ENCODE data around the gene CYP46A1.

Gene CYP46A1

DNA sequence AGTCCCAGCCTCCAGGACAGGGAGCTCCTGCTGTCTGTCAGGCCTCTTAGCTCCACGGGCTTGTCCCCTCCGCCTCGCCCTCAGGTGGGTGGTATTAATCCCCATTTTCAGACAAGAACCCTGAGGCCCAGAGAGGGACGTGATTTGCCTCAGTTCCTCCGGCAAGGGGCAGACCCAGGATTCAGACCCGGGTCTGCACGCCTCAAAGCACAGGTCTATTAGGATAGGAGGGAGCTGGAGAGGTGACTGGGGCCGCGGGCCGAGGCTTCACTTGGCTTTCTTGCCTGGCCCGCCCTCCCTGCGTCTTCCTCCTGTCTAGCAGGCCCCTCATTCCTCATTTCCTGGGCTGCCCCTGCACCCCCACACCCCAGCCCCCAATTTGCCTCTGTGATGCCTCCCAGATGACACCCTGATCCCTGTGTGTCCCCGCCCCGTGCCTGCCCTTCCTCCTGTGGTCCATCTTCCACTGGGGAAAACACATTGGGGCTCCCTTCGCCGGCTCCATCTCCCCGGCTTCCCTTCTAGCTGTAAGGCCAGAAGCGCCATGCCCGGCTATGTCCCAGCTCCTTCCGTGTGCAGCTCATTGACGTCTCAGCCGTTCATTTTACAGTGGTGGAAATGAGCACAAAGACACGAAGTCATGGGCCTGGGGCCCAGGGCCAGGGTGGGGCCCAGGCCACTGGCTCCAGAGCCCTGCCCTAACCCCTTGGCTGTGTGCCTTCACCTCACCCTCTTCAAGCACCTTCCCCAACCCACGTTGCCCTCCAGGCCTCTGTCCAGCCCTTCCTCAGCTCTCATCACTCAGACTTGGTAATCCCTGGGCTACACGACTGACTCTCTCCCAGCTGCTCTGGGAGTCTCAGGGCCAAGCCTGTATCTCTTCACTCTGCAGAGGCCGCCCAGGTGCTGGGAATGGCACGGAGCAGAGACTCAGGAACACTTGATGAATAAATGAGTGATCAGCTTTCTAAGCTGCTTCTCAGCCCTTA, 15.5 kb upstream of the CYP46A1 start:
- H3K4me3 Mint-ChIP-seq = no peak overlapping the region
- TF ChIP-seq, protein P1, sequence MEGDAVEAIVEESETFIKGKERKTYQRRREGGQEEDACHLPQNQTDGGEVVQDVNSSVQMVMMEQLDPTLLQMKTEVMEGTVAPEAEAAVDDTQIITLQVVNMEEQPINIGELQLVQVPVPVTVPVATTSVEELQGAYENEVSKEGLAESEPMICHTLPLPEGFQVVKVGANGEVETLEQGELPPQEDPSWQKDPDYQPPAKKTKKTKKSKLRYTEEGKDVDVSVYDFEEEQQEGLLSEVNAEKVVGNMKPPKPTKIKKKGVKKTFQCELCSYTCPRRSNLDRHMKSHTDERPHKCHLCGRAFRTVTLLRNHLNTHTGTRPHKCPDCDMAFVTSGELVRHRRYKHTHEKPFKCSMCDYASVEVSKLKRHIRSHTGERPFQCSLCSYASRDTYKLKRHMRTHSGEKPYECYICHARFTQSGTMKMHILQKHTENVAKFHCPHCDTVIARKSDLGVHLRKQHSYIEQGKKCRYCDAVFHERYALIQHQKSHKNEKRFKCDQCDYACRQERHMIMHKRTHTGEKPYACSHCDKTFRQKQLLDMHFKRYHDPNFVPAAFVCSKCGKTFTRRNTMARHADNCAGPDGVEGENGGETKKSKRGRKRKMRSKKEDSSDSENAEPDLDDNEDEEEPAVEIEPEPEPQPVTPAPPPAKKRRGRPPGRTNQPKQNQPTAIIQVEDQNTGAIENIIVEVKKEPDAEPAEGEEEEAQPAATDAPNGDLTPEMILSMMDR (IDR thresholded peaks at IDR 0.05; ENCODE audit: unreplicated experiment in 3 of 3) = no peak
- no peaks in the 10 kb centered on the region for H3K36me3 Mint-ChIP-seq (ENCODE audit: low read depth)
- no peaks in the 10 kb centered on the region for H3K9me3 Mint-ChIP-seq
- peaks cover 4% of the 10 kb centered on the region for H3K27me3 Mint-ChIP-seq (ENCODE audit: low read depth)
- peaks cover 16% of the 10 kb centered on the region for H3K4me1 Mint-ChIP-seq
- no peak overlapping the region for H3K27ac Mint-ChIP-seq

DNA sequence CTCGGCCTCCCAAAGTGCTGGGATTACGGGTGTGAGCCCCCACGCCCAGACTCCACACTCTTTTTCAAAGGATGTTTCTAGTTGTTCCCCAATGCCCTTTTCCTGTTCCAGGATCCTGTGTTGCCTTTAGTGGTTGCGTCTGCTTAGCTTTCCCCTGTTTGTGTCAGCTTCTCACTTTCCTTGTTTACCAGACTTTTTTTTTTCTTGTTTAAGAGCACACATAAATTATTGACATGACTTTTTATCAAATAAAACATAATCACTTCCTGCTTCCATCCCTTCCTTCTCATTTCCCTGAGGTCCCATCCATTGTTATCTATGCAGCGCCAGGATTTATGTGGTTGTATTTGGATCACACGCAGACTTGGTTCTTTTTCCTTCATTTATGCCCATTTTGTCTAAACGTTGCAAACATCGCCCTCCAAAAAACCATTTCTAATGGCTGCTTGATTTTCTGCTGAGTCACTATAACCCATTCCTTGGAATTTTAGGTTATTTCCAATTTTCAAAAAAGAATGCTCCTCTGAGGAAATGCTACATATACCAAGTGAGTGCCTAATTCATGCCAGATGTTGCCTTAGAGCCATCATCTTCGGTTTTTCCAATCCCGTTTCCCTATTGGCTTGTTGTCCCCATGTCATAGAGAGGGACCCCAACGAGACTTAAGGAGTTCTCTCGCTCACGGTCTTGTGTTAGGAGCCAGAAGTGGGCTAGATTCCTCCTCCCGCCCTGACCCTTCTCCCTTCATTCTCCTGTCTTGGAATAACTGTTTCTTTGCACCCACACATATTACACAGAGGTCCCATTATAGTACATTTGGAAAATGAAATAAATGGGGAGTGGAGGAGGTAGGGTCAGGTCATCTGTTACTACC, 13.5 kb upstream of the CYP46A1 start:
- peaks cover 16% of the 10 kb centered on the region for H3K4me1 Mint-ChIP-seq
- no peaks in the 10 kb centered on the region for H3K27me3 Mint-ChIP-seq (ENCODE audit: low read depth)
- TF ChIP-seq, protein P1 (IDR thresholded peaks at IDR 0.05; ENCODE audit: unreplicated experiment in 3 of 3) = no peak
- peak overlapping the region; percentile 48 to 86 (median 61) for H3K27ac Mint-ChIP-seq
- no peak overlapping the region for H3K4me3 Mint-ChIP-seq
- H3K36me3 Mint-ChIP-seq (ENCODE audit: low read depth) = no peaks in the 10 kb centered on the region
- no peaks in the 10 kb centered on the region for H3K9me3 Mint-ChIP-seq

DNA sequence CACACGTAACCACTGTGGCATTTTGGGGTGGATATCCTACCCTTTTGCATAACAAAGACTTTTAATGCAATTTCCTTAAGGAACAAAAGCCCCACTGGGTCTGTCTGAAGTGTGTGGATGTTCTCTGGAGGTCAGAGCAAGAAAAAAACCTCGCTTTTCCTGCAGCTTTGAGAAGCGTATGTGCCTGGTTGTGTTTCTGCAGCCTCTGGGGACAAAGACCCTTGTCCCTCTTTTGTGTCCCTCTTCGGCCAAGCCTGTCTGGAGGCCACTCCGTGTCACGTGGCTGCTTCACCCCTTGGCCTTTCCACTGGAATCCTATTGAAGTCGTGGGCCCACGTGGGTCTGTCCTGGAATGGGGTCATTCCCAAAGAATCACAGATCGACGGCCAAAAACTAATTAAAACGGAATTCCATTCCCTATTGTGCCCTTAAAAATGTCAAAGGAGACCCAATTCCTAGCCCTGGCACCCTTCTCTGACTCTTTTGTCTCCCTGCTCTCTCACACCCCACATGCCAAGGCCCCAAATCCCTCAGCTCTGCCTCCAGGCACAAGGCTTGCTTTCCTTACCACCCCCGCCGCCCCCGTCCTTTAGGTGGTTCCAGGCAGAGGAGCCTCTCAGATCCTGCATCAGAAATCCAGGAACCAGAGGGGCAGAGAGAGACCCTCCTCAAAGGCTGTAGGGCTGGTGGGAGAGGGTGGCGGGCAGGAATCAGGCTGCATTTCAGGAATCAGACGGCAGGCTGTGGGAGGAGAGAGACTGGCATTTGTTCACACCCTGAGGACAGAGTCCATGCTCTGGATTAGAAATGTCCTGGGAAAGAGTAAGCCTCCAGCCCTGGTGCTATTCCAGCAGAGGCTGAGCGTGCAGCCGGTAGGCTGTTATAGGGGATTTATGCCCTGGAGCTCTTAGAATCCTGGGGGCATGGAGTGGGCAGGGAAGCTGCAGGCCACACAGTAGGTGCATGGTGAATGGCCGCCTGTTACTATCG, 12.6 kb upstream of the CYP46A1 start:
- Mint-ChIP-seq H3K36me3 (ENCODE audit: low read depth) (no peaks in the 10 kb centered on the region), H3K4me1 (peaks cover 16% of the 10 kb centered on the region), H3K4me3 (no peak overlapping the region), H3K9me3 (no peaks in the 10 kb centered on the region), H3K27ac (peak overlapping the region; percentile 48 to 86 (median 61)), H3K27me3 (ENCODE audit: low read depth) (no peaks in the 10 kb centered on the region)
- TF ChIP-seq, protein P1 (IDR thresholded peaks at IDR 0.05; ENCODE audit: unreplicated experiment in 3 of 3) = no peak

DNA sequence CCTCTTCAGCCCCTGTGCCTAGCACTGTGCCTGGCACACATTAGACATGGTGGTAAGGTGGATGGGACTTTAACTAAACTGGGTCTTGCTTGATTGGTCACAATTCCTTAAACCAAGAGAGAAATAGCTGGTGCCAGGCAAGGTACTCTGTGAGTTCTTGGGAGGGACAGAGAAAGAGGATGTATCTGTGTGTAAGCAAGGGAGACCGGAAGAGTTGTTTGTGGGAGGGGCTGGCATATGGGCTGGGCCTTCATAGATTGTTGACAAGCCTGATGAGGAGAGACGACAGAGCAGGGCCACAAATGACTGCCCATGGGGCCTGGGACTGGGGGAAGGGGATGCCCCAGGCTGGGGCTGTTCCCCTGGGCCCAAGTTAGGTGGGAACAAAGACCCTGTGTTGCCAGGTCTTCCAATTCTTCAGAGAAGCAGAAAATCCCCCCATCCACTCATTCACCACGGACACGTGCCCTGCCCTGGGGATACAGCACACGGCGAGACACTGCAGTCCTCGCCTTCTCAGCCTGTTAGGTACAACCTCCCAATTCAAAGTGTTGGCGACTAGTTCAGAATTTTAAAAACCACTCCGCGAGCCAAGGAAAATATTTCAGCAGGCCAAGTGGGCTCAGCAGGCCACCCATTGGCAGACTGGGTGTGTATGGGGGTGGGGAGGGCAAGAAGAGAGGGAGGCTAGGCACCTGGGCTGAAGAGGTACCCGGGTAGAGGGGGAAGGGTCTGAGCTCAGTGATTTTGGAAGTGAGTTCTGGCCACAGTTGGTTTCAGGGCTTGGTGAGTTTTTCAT, 11.4 kb upstream of the CYP46A1 start:
- Mint-ChIP-seq H3K4me1 (peaks cover 16% of the 10 kb centered on the region), H3K36me3 (ENCODE audit: low read depth) (no peaks in the 10 kb centered on the region), H3K9me3 (no peaks in the 10 kb centered on the region), H3K27ac (peak overlapping the region; percentile 5 to 56 (median 52)), H3K27me3 (ENCODE audit: low read depth) (no peaks in the 10 kb centered on the region), H3K4me3 (no peak overlapping the region)
- TF ChIP-seq, protein P1 (IDR thresholded peaks at IDR 0.05; ENCODE audit: unreplicated experiment in 3 of 3) = no peak

All from nephron (organoid).